ENCODE measurements around the gene WDR87.

DNA sequence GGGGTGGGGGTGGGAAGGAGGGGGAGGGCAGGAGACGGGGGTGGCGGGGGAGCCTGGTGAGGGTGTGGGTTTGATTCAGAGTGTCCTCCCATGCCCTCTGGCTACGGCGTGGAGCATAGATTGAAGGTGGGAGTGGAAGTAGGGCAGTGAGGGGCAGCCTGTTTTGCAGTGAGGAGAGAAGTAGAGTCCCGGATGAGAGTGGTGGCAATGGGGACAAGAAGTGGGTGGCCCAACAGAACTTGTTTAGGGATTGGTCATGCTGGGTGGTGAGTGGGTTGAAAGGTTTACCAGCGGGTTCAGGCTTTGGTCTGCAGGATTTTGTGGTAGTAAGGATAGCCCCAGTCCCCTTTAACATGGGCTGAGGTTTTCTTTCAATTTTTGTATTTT lies 36.1 kb upstream of the WDR87 start:
- TF ChIP-seq CTCF (IDR thresholded peaks at IDR 0.05; ENCODE audit: insufficient read depth, low read depth, low read length): no peak
- TF ChIP-seq EZH2 (IDR thresholded peaks at IDR 0.05; ENCODE audit: insufficient read depth, low read length): no peak

Data from astrocyte (in vitro differentiated cells and primary cell).